GM18907 (cell line): Measurements from ENCODE around the gene COL9A2.

ENCODE experiments used
- ATAC-seq: cut with Tn5 transposase; IDR thresholded peaks from one replicate; pipeline ENCODE4 v1.9.1; 2021; ENCODE audit warnings: mild to moderate bottlenecking, moderate library complexity; ENCODE audit not compliant: unreplicated experiment

Gene COL9A2

DNA sequence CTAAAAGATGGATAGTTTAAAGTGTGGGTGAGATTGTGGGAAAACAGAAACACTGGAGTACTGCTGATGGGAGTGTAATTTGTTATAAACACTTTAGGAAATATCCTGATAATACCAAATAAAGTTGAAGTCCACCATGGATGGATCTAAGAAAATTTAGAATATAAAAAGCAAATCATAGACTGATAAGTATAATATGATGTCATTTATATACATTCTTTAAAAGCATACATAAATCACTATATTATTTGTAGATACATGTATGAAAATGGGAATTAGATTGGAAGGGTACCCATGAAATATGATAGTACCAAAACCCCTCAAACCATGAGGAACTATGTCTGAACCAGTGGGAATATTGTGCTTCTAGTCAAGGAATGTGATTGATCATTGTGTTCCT lies 51.2 kb downstream of the COL9A2 start:
- no peak for ATAC-seq

DNA sequence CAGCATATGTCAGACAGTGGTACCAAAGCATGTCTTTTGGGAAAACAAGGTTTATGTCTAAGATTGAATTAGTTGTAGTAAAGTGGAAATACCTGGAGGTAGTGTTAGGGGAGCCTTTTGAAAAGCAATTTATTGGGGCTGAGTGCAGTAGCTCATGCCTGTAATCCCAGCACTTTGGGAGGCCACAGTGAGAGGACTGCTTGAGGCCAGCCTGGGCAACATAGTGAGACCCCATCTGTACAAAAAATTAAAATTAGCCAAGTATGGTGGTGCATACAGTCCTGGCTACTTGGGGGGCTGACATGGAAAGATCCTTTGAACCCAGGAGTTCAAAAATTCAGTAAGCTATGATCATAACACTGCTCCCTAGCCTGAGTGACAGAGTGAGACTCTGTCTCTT lies 51.8 kb downstream of the COL9A2 start:
- no peak for ATAC-seq

DNA sequence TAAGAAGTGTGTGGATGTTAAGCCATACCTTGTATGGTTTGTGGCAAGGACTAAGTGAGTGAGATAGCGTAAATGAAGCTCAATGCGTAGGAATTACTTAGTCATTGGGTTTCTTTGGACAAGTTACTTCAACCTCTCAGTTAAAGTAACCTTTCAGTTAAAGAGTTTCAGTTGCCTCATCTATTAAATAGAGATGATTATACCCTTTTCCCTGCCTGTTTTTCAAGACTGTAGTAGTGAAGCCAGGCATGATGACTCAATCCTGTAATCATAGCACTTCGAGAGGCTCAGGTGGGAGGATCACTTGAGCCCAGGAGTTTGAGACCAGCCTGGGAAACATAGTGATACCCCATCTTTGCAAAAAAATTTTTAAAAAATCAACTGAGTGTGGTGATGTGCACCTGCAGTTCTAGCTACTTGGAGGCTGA lies 52.7 kb downstream of the COL9A2 start:
- no peak for ATAC-seq

DNA sequence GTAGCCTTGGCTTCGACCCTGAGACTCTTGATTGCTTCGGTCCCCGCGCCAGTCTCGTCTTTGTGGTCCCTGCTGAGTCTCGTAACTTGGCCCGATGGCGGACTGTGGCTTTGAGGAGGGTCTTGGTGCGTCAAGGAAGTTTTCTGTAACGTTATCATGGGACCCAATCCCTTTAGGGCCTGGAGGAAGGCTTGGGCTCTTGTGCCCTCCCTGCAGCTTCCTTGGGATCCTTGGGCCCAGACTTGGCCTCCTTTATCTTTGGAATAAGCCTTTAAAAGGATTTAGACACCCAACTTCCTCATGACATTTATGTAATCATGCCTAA lies 58.7 kb downstream of the COL9A2 start:
- peak; percentile 1 for ATAC-seq

DNA sequence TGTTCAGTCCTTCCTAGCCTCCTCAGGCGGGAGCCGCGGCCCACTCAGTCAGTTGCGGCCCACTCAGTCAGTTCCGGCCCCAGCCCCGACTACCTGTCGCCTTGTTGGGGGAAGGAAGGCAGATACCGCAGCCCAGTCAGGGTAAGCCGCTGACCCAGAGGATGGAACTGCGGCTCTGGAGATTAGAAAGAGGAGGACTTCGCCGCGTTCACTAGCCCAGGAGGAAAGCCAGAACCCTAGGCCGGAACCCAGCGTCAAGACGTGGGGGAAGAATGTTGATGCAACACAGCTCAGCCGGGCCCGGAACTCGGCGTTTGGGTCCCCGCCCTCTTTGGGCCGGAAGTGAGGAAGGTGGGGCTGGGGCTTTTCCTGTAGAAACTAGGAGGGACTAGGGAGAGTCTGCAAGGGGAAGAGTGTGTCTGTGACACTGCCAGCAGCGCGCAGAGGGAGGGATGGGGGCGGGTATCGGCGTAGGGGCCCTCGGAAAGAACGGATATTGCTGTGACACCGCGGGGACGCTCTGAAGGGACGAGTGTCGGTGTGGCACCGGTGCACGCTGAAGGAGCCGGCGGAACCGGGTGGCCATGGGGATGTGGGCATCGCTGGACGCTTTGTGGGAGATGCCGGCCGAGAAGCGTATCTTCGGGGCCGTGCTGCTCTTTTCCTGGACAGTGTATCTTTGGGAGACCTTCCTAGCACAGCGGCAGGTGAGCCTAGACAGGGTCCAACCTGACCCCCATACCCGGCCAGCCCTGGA lies 59.2 kb downstream of the COL9A2 start, which contains the start of gene ZMPSTE24:
Gene ZMPSTE24, plus strand, starts transcription at position 549 of the 757 bp plus-strand sequence. Its CDS starts 36 bp downstream, at position 585.
- peak; percentile 88 for ATAC-seq

DNA sequence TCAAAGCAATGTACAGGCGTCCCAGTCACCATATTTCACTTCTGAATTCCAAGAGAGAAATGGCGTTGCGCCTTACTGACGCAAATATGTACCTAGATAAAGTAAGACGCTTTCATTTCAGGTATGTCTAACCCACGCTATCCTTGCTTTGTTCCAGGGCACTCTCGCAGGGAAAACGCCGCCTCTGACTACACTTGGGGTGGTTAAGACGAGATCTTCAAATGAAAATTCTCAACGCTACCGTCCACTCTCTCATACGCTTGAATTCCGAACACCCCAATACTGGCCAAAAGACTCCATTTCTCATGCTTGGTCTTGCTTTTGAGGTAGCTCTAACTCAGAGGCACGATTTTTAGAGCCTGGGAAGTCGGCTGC lies 59.8 kb downstream of the COL9A2 start:
- ATAC-seq: no peak

DNA sequence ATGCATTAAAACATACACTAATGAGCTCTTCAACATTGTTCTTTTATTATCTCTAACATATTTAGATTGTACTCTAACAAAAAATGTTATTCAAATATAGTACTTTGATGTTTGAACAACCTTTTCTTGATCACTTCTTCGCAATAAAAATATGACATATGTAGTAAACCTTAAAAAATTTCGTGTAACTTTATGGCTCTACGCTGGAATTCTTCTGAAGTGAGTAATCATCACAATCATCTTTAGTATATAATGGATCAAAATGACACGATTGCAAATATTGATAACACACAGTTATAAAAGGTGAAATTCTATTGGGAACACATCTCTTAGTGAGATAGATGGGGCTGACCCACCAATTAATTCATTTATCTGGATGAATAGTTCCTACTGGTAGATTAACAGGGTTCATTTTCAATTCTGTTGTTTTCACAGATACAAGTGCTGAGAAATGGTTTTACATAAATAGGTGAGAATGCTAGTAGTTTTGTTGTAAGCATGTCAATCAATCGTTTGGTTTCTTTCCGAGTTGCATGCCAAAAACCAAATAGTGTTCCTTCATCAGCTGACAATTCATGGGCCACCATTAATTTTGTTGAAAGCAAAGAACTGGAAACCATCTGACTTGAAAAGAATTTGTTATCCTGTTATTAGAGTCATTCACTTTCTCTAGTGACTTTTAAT lies 60.5 kb downstream of the COL9A2 start:
- ATAC-seq: no peak

DNA sequence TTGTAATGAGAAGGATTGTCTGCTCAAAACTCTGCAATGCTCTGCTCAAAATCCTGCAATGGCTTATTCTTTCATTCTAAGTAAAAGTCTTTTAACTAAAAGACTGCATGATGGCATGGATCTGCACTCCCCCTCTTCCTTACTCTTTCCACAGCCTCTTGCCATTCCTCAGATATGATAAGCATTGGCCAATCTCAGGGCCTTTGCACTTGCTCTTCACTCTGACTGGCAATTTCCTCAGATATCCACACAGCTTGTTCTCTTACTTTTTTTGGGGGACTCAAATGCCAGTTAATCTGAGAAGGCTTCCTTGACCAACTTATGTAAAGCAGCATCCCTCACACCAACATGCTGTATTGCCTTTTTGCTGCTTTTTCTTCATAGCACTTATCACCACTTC lies 61.9 kb downstream of the COL9A2 start:
- no peak for ATAC-seq

DNA sequence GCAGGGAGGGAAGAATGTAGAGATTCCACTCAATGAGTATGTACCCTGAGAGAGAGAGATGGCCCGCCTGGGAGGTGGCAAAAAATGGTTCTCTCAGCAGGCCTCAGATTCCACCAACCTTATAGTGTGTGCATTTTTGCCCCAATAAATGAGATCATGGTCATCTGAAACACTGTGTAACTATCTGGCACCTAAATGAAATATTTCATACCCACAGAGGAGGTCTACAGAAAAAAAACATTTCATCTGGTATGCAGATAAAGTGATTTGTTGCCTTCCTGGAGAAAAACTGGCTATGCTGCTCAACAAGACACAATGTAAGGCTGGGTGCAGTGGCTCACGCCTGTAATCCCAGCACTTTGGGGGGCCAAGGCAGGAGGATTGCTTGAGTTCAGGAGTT lies 64.5 kb downstream of the COL9A2 start:
- no peak for ATAC-seq

DNA sequence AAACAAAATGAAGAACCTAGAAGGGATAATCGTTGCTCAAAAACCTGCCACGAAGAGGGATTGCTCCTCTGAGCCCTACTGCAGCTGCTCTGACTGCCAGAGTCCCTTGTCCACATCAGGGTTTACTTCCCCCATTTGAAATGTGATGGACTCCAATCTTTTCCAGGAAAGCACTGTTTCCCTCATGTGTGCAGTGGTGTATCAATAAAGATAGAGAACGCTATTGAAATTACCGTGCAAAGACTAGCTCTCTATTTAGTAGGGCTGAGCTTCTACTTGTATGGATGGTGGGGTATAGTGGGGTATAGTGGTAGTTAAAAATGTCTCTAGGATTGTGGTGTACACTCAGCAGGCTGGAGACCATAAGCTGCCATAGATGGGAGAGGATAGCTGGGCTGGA lies 65.6 kb downstream of the COL9A2 start:
- no peak for ATAC-seq
